IgD-negative memory B cell (primary cell): Measurements from ENCODE around the gene TOGARAM2. TPM values are rescaled to one million over a fixed set of nuclear protein-coding genes. Genes with fewer than 3 reads are reported as not detected.

Source experiments
- H3K27ac Mint-ChIP-seq, 3 donors: one replicate each; pipeline ENCODE4 v1.8.0; 2020 to 2022; ENCODE audit warnings: mild to moderate bottlenecking in 3 of 3, mixed read lengths in 3 of 3, moderate library complexity in 1 of 3
- H3K27me3 Mint-ChIP-seq: one replicate; pipeline ENCODE4 v1.8.0; 2021; ENCODE audit warnings: mixed read lengths
- H3K36me3 Mint-ChIP-seq: one replicate; pipeline ENCODE4 v1.8.0; 2020; ENCODE audit warnings: mild to moderate bottlenecking, mixed read lengths
- H3K4me1 Mint-ChIP-seq, 3 donors: one replicate each; pipeline ENCODE4 v1.8.0; 2020 to 2022; ENCODE audit warnings: mixed read lengths in 3 of 3, mild to moderate bottlenecking in 1 of 3
- H3K4me3 Mint-ChIP-seq, 4 donors: one replicate each; pipeline ENCODE4 v1.8.0; 2020 to 2022; ENCODE audit warnings: mild to moderate bottlenecking in 4 of 4, mixed read lengths in 4 of 4, moderate library complexity in 3 of 4
- H3K9me3 Mint-ChIP-seq, 3 donors: one replicate each; pipeline ENCODE4 v1.8.0; 2020 to 2021; ENCODE audit warnings: mixed read lengths in 3 of 3, mild to moderate bottlenecking in 1 of 3
- polyA plus RNA-seq: library from polyadenylated mRNA; unstranded; fragments of 300-500 nt; fragmentation: Illumina TruSeq; gene quantifications from one replicate; pipeline ENCODE4 v1.2.3, GENCODE V29; 2021

TOGARAM2 gene
- polyA plus RNA-seq, 1 donor from 2014 or later, result 0.28 TPM

- Mint-ChIP-seq H3K9me3 (no peaks in the 10 kb centered on the region), H3K4me1 (no peaks in the 10 kb centered on the region), H3K36me3 (no peaks in the 10 kb centered on the region), H3K27me3 (peaks cover 1% of the 10 kb centered on the region), H3K27ac (no peak overlapping the region), H3K4me3 (peak overlapping the region in 1 of 4 donors; percentile 57)
These were observed 119.5 kb downstream of the TOGARAM2 start for GRCh38 chr2:29100564-29100963.

Other genes with a start within 250 kb of the TOGARAM2 start
- gene PPP1CB, start 229.5 kb upstream of the TOGARAM2 start, polyA plus RNA-seq, result 63.6 TPM
- 0.30 TPM for gene SPDYA, start 170.5 kb upstream of the TOGARAM2 start, polyA plus RNA-seq
- 20.0 TPM for gene TRMT61B, start 111.0 kb upstream of the TOGARAM2 start, polyA plus RNA-seq
- 38.0 TPM for gene WDR43, start 86.6 kb upstream of the TOGARAM2 start, polyA plus RNA-seq
- gene PCARE, start 93.2 kb downstream of the TOGARAM2 start, polyA plus RNA-seq, result not detected
- 13.3 TPM for gene CLIP4, start 134.1 kb downstream of the TOGARAM2 start, polyA plus RNA-seq